ENCODE results near the gene EEIG1. TPM values are rescaled to one million over a fixed set of nuclear protein-coding genes. Genes with fewer than 3 reads are reported as not detected.
A peak's percentile ranks its signal among the peaks of the same experiment; 100 is the strongest.

Gene EEIG1
- total and polyA plus RNA-seq, 9 of the 15 experiments (the other 6 are each of a cell fraction or from before 2014, with no cell fraction given): 0.17 to 16.7 (median 3.6) TPM

DNA sequence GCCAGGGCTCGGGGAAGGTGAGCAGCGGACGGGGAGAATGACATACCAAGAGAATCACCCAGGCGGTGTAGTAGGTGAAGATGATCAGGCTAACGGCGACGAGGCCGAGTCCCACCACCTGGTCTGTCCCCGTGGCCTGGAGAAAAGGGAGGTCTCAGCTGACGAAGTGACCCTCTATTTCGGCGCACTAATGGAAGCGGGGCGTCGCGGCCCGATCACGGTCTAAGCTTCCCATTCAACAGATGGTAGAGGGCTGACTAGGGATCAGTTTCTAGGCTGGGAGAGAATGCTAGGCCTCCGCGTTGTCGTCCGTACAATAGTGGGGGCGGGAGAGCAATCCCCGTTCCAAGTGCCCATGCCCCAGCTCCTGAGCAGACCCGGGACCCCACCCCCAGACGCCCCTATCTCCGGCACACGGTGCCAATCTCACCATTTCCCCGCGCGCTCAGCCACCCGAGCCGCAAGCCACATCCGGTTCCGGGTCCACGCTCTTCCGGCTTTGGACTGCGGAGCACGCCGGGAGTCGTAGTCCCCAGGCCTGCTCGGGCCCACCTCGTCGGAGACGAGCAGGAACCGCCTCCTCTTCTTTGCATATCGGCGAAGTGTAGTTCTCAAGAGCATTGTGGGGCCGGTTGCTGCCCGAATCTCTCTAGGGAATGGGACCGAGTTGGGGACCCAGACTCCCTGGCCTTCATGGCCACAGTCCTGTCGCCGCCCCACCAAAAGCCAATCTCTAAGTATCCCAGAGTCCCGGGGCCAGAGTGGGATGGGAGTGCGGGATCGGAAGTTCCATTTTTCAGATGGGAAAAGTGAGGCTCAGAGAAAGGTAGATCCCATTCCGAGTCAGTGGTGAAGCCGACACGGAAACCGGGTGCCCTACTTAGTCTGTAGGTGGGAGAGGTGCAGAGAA, 43.1 kb downstream of the EEIG1 start, which contains the start of gene DPM2 (continued):
- TF ChIP-seq YY1 (IDR thresholded peaks at IDR 0.05; ENCODE audit: borderline replicate concordance in 1 of 3, control insufficient read depth in 1 of 3, extremely low read depth in 1 of 3, insufficient read depth in 3 of 3, insufficient read length in 1 of 3, insufficient replicate concordance in 2 of 3, low read depth in 1 of 3, low read length in 2 of 3): peak in 2 of 3 experiments; percentile 17 to 52
- no peak for TF ChIP-seq USF2 (CRISPR knock-in tag; IDR thresholded peaks at IDR 0.05)
- TF ChIP-seq FOXJ3 (CRISPR knock-in tag; IDR thresholded peaks at IDR 0.05): no peak
- no peak for TF ChIP-seq RHOXF2B (CRISPR knock-in tag; conservative IDR thresholded peaks at IDR 0.05)
- no peak for TF ChIP-seq ZNF280A (IDR thresholded peaks at IDR 0.05; ENCODE audit: low read depth, partially characterized antibody)
- TF ChIP-seq ZFP1 (CRISPR knock-in tag; IDR thresholded peaks at IDR 0.05): no peak
- TF ChIP-seq EZH2 (IDR thresholded peaks at IDR 0.05; ENCODE audit: borderline replicate concordance, low read depth, low read length): no peak
- TF ChIP-seq ELK3 (CRISPR knock-in tag; IDR thresholded peaks at IDR 0.05): no peak
- TF ChIP-seq STAG1 (CRISPR knock-in tag; IDR thresholded peaks at IDR 0.05; ENCODE audit: borderline replicate concordance): 0 out of 2 replicates have a peak, but pooled peaks have one; percentile 12
- no peak for TF ChIP-seq ZMIZ1 (IDR thresholded peaks at IDR 0.05; ENCODE audit: low read depth in 2 of 2, low read length in 2 of 2)
- TF ChIP-seq EP300 (IDR thresholded peaks at IDR 0.05; ENCODE audit: low read length): no peak; the same call in 1 of the 2 replicates
- no peak for TF ChIP-seq IRF2 (CRISPR knock-in tag; IDR thresholded peaks at IDR 0.05)
- 0 out of 2 replicates have a peak, but pooled peaks have one; percentile 40 for TF ChIP-seq ZC3H11A (IDR thresholded peaks at IDR 0.05; ENCODE audit: low read depth, low read length)
- TF ChIP-seq NR3C1 (CRISPR knock-in tag; IDR thresholded peaks at IDR 0.05): no peak
- TF ChIP-seq, protein P1, sequence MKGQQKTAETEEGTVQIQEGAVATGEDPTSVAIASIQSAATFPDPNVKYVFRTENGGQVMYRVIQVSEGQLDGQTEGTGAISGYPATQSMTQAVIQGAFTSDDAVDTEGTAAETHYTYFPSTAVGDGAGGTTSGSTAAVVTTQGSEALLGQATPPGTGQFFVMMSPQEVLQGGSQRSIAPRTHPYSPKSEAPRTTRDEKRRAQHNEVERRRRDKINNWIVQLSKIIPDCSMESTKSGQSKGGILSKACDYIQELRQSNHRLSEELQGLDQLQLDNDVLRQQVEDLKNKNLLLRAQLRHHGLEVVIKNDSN (CRISPR knock-in tag; IDR thresholded peaks at IDR 0.05): 0 out of 2 replicates have a peak, but pooled peaks have one; percentile 9
- no peak for TF ChIP-seq FOXM1 (IDR thresholded peaks at IDR 0.05; ENCODE audit: low read depth)
- no peak for TF ChIP-seq FOXM1 (CRISPR knock-in tag; IDR thresholded peaks at IDR 0.05; ENCODE audit: low read depth)

Data from K562 (cell line).